ENCODE data around the gene KSR1. TPM values are rescaled to one million over a fixed set of nuclear protein-coding genes. Genes with fewer than 3 reads are reported as not detected.

The KSR1 gene
- total RNA-seq, 1 donor from 2014 or later, result 90.2 TPM

GRCh38 chr17:27562777-27563455 is 106.7 kb downstream of the KSR1 start:
- H3K4me3 Mint-ChIP-seq (ENCODE audit: unreplicated experiment), result no peak overlapping the region
- Histone ChIP-seq H3K36me3 (ENCODE audit: insufficient read depth, low read length) (no peaks in the 10 kb centered on the region), H3K4me1 (ENCODE audit: insufficient read depth, low read length) (peaks cover 38% of the 10 kb centered on the region), H2AFZ (ENCODE audit: low read depth, low read length) (no peak overlapping the region), H3K9ac (ENCODE audit: low read length) (no peak overlapping the region), H3K27ac (ENCODE audit: low read depth, low read length) (no peak overlapping the region), H4K20me1 (ENCODE audit: insufficient read depth, low read length) (peaks cover 6% of the 10 kb centered on the region), H3K4me3 (ENCODE audit: insufficient read depth, low read depth, low read length) (no peak overlapping the region), H3K79me2 (ENCODE audit: insufficient read depth, low read length) (peaks cover 49% of the 10 kb centered on the region), H3K27me3 (ENCODE audit: insufficient read depth, low read length) (no peaks in the 10 kb centered on the region), H3K9me3 (ENCODE audit: insufficient read depth, low read depth, low read length) (no peaks in the 10 kb centered on the region), H3K4me2 (ENCODE audit: low read length) (no peak overlapping the region)
- DNase-seq (ENCODE audit: low read depth) (no peak), FAIRE-seq (no peak)
- H3K9me3 Mint-ChIP-seq (ENCODE audit: unreplicated experiment), result no peaks in the 10 kb centered on the region
- no peaks in the 10 kb centered on the region for H3K27me3 Mint-ChIP-seq (ENCODE audit: low read depth, unreplicated experiment)
- TF ChIP-seq EZH2 (IDR thresholded peaks at IDR 0.05; ENCODE audit: insufficient read depth, low read length) (no peak), CTCF (IDR thresholded peaks at IDR 0.05; ENCODE audit: insufficient read depth, low read depth, low read length) (no peak)
- no peak overlapping the region for H3K27ac Mint-ChIP-seq (ENCODE audit: unreplicated experiment)
- peaks cover 29% of the 10 kb centered on the region for H3K4me1 Mint-ChIP-seq (ENCODE audit: low read depth, unreplicated experiment)
- peaks cover 27% of the 10 kb centered on the region for H3K36me3 Mint-ChIP-seq (ENCODE audit: low read depth, unreplicated experiment)

DNA sequence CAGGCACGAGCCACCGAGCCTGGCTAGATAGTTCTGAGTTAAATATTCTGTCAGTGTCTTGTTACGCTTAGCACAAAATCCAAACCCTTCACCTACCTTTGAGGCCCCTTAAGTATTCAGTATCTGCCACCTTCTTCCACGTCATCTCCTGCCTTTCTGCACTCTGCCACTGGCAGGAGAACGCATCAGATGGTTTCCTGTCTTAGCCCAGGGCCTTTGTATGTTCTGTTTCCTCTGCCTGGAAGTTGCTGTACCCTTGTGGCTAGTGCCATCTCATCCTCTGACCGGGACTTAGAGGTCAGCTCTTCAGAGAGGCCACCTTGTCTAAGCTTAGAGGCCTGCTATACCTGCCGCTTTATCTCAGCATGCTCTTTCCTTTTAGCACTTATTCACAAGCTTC is 107.3 kb downstream of the KSR1 start:
- peaks cover 29% of the 10 kb centered on the region for H3K4me1 Mint-ChIP-seq (ENCODE audit: low read depth, unreplicated experiment)

More for the DNA sequence above, 107.3 kb downstream of the KSR1 start:
- peaks cover 6% of the 10 kb centered on the region for H4K20me1 ChIP-seq (ENCODE audit: insufficient read depth, low read length)
- no peaks in the 10 kb centered on the region for H3K36me3 ChIP-seq (ENCODE audit: insufficient read depth, low read length)
- H3K9ac ChIP-seq (ENCODE audit: low read length), result no peak overlapping the region
- no peak overlapping the region for H3K4me2 ChIP-seq (ENCODE audit: low read length)
- no peaks in the 10 kb centered on the region for H3K9me3 Mint-ChIP-seq (ENCODE audit: unreplicated experiment)
- no peaks in the 10 kb centered on the region for H3K9me3 ChIP-seq (ENCODE audit: insufficient read depth, low read depth, low read length)
- no peaks in the 10 kb centered on the region for H3K27me3 ChIP-seq (ENCODE audit: insufficient read depth, low read length)
- no peak overlapping the region for H3K4me3 Mint-ChIP-seq (ENCODE audit: unreplicated experiment)
- no peak overlapping the region for H2AFZ ChIP-seq (ENCODE audit: low read depth, low read length)
- TF ChIP-seq EZH2 (IDR thresholded peaks at IDR 0.05; ENCODE audit: insufficient read depth, low read length) (no peak), CTCF (IDR thresholded peaks at IDR 0.05; ENCODE audit: insufficient read depth, low read depth, low read length) (no peak)
- H3K36me3 Mint-ChIP-seq (ENCODE audit: low read depth, unreplicated experiment), result peaks cover 21% of the 10 kb centered on the region
- H3K27me3 Mint-ChIP-seq (ENCODE audit: low read depth, unreplicated experiment), result no peaks in the 10 kb centered on the region
- H3K27ac Mint-ChIP-seq (ENCODE audit: unreplicated experiment), result no peak overlapping the region
- no peak overlapping the region for H3K4me3 ChIP-seq (ENCODE audit: insufficient read depth, low read depth, low read length)
- H3K79me2 ChIP-seq (ENCODE audit: insufficient read depth, low read length), result peaks cover 55% of the 10 kb centered on the region
- peaks cover 38% of the 10 kb centered on the region for H3K4me1 ChIP-seq (ENCODE audit: insufficient read depth, low read length)
- DNase-seq (ENCODE audit: low read depth) (no peak), FAIRE-seq (no peak)
- no peak overlapping the region for H3K27ac ChIP-seq (ENCODE audit: low read depth, low read length)
